Ectodermal cell (in vitro differentiated cells): ENCODE data around the gene ARHGAP24.

Experiments
- H3K27ac ChIP-seq: 2 replicates; pipeline ENCODE4 v1.7.0; 2013; ENCODE audit warnings: mild to moderate bottlenecking, low read depth, low read length; ENCODE audit not compliant: insufficient read depth, poor library complexity, severe bottlenecking
- H3K27me3 ChIP-seq: 2 replicates; pipeline ENCODE4 v1.7.0; 2013; ENCODE audit warnings: mild to moderate bottlenecking, low read length; ENCODE audit not compliant: insufficient read depth, control insufficient read depth, poor library complexity, severe bottlenecking
- H3K36me3 ChIP-seq: one replicate; pipeline ENCODE4 v1.7.0; 2013; ENCODE audit warnings: low read length; ENCODE audit not compliant: control insufficient read depth, insufficient read depth
- H3K4me1 ChIP-seq: one replicate; pipeline ENCODE4 v1.7.0; 2013; ENCODE audit warnings: low read length; ENCODE audit not compliant: control insufficient read depth, insufficient read depth
- H3K4me3 ChIP-seq: 2 replicates; pipeline ENCODE4 v1.7.0; 2013; ENCODE audit warnings: low read depth, low read length, control low read depth; ENCODE audit not compliant: insufficient read depth
- H3K9me3 ChIP-seq: 2 replicates; pipeline ENCODE4 v1.7.0; 2013; ENCODE audit warnings: mild to moderate bottlenecking, low read length, moderate library complexity; ENCODE audit not compliant: control insufficient read depth
- WGBS, 2 experiments: methylation state at CpG; one replicate each; pipeline ENCODE4 v1.1.7; 2013; ENCODE audit warnings: missing lambda C conversion rate in 2 of 2; 5-methylcytosine and 5-hydroxymethylcytosine counted together

Gene ARHGAP24

GRCh38 chr4:85577307-85577706, 102.4 kb downstream of the ARHGAP24 start:
- Histone ChIP-seq H3K9me3 (no peaks in the 10 kb centered on the region), H3K36me3 (no peaks in the 10 kb centered on the region), H3K4me3 (no peak overlapping the region), H3K4me1 (no peaks in the 10 kb centered on the region), H3K27me3 (no peaks in the 10 kb centered on the region), H3K27ac (no peak overlapping the region)
- 86 to 91% methylated on average over 4 of the region's 4 CpGs for WGBS, 2 experiments

- no peak overlapping the region for H3K4me3 ChIP-seq
- no peaks in the 10 kb centered on the region for H3K9me3 ChIP-seq
- H3K36me3 ChIP-seq, result no peaks in the 10 kb centered on the region
- no peaks in the 10 kb centered on the region for H3K4me1 ChIP-seq
- H3K27me3 ChIP-seq, result no peaks in the 10 kb centered on the region
- H3K27ac ChIP-seq, result no peak overlapping the region
- WGBS, 2 experiments, result 100% methylated on average over 1 of the region's 2 CpGs
These were observed 105.0 kb downstream of the ARHGAP24 start for GRCh38 chr4:85579942-85580341.

- Histone ChIP-seq H3K4me3 (no peak overlapping the region), H3K27ac (no peak overlapping the region), H3K9me3 (no peaks in the 10 kb centered on the region), H3K36me3 (no peaks in the 10 kb centered on the region), H3K4me1 (no peaks in the 10 kb centered on the region), H3K27me3 (no peaks in the 10 kb centered on the region)
- 95 to 98% methylated on average over 4 to 5 of the region's 5 CpGs for WGBS, 2 experiments
These were observed 105.5 kb downstream of the ARHGAP24 start for GRCh38 chr4:85580489-85580888.

GRCh38 chr4:85587952-85588351, 113.0 kb downstream of the ARHGAP24 start:
- WGBS, 2 experiments, result 67 to 79% methylated on average over 1 of the region's 1 CpG
- no peaks in the 10 kb centered on the region for H3K36me3 ChIP-seq
- no peaks in the 10 kb centered on the region for H3K4me1 ChIP-seq
- no peak overlapping the region for H3K27ac ChIP-seq
- H3K9me3 ChIP-seq, result no peaks in the 10 kb centered on the region
- no peak overlapping the region for H3K4me3 ChIP-seq
- H3K27me3 ChIP-seq, result no peaks in the 10 kb centered on the region

- Histone ChIP-seq H3K4me3 (no peak overlapping the region), H3K27me3 (no peaks in the 10 kb centered on the region), H3K36me3 (no peaks in the 10 kb centered on the region), H3K27ac (no peak overlapping the region), H3K9me3 (no peaks in the 10 kb centered on the region), H3K4me1 (no peaks in the 10 kb centered on the region)
- WGBS, 2 experiments, result 90 to 96% methylated on average over 3 of the region's 3 CpGs
These were observed 116.6 kb downstream of the ARHGAP24 start for GRCh38 chr4:85591406-85592098.

GRCh38 chr4:85595098-85595775, 120.3 kb downstream of the ARHGAP24 start:
- Histone ChIP-seq H3K4me3 (no peak overlapping the region), H3K27ac (no peak overlapping the region), H3K27me3 (no peaks in the 10 kb centered on the region), H3K4me1 (no peaks in the 10 kb centered on the region), H3K36me3 (no peaks in the 10 kb centered on the region), H3K9me3 (no peaks in the 10 kb centered on the region)
- WGBS, 2 experiments, result 97 to 100% methylated on average over 4 to 5 of the region's 6 CpGs

GRCh38 chr4:85595796-85596559, 121.0 kb downstream of the ARHGAP24 start:
- Histone ChIP-seq H3K27ac (no peak overlapping the region), H3K4me3 (no peak overlapping the region), H3K36me3 (no peaks in the 10 kb centered on the region), H3K9me3 (no peaks in the 10 kb centered on the region), H3K4me1 (no peaks in the 10 kb centered on the region), H3K27me3 (no peaks in the 10 kb centered on the region)
- WGBS, 2 experiments, result 100% methylated on average over 1 of the region's 1 CpG; no CpG with 5 or more reads in 1 of the 2 experiments

GRCh38 chr4:85598936-85599335, 124.0 kb downstream of the ARHGAP24 start:
- WGBS, 2 experiments, result 80% methylated on average over 1 of the region's 1 CpG; no CpG with 5 or more reads in 1 of the 2 experiments
- H3K36me3 ChIP-seq, result no peaks in the 10 kb centered on the region
- H3K27me3 ChIP-seq, result no peaks in the 10 kb centered on the region

GRCh38 chr4:85600501-85600900, 125.6 kb downstream of the ARHGAP24 start:
- H3K4me3 ChIP-seq, result no peak overlapping the region
- H3K36me3 ChIP-seq, result no peaks in the 10 kb centered on the region
- H3K27me3 ChIP-seq, result no peaks in the 10 kb centered on the region
- H3K9me3 ChIP-seq, result no peaks in the 10 kb centered on the region
- no peaks in the 10 kb centered on the region for H3K4me1 ChIP-seq
- no peak overlapping the region for H3K27ac ChIP-seq
- 75 to 81% methylated on average over 4 of the region's 4 CpGs for WGBS, 2 experiments

More at GRCh38 chr4:85598936-85599335, 124.0 kb downstream of the ARHGAP24 start:
- Histone ChIP-seq H3K9me3 (no peaks in the 10 kb centered on the region), H3K4me3 (no peak overlapping the region), H3K4me1 (no peaks in the 10 kb centered on the region), H3K27ac (no peak overlapping the region)
